HG03469 (cell line): ENCODE data around the gene VPS16.
"Not testable (repeated sequence)": the region's sequence is repeated elsewhere in the genome, so short reads cannot be mapped to it uniquely, and the experiment has no call there.

Experiments
- ATAC-seq: cut with Tn5 transposase; IDR thresholded peaks from one replicate; pipeline ENCODE4 v1.9.1; 2021; ENCODE audit warnings: mild to moderate bottlenecking, moderate library complexity, moderate number of reproducible peaks; ENCODE audit not compliant: unreplicated experiment

VPS16 gene

DNA sequence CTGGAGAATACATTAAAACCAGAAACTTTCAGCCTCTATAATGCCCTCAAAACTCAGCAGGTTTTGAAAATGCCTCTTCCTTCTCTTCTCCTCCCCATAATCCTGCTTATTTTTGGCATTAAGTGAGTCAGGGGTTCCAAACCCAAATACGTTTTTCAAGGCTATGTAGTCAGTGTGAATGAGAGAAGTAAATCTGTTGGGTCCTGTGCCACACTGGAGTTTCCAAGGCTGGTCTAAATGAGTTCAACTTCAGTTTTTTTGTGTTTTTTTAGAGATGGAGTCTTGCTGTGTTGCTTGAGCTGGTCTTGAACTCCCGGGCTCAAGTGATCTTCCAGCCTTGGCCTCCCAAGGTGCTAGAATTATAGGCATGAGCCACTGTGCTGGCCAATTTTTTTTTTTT is 53.7 kb downstream of the VPS16 start:
- ATAC-seq, result no peak

DNA sequence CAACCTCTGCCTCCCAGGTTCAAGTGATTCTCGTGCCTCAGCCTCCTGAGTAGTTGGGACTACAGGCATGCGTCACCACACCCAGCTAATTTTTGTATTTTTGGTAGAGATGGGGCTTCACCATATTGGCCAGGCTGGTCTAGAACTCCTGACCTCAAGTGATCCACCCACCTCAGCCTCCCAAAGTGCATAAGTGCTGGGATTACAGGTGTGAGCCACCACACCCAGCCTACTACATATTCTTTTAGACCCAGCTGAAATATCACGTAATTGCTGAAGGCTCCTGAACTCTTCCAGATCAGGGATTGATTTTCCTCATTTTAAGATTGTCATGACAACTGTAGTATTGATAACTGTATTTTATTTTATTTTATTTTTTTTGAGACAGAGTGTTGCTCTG is 54.6 kb downstream of the VPS16 start:
- not testable (repeated sequence) for ATAC-seq

DNA sequence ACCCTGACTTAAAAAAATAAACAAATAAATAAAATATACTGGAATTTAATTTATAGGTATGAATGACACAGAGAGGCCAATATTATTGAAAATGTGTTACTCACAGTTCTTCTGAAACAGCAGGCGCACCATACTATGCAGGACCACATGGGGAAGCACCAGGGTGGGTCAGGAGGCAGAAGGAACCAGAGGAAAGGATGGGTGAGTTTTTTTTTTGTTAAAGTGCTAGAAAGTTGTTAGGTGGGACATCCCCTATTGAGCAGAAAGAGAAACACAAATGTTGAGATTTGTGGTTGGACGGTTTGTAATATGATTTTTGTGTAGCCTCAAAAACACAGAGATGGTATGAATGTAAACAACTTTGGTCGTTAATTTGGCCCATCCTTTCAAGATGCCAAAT is 58.7 kb downstream of the VPS16 start:
- no peak for ATAC-seq

DNA sequence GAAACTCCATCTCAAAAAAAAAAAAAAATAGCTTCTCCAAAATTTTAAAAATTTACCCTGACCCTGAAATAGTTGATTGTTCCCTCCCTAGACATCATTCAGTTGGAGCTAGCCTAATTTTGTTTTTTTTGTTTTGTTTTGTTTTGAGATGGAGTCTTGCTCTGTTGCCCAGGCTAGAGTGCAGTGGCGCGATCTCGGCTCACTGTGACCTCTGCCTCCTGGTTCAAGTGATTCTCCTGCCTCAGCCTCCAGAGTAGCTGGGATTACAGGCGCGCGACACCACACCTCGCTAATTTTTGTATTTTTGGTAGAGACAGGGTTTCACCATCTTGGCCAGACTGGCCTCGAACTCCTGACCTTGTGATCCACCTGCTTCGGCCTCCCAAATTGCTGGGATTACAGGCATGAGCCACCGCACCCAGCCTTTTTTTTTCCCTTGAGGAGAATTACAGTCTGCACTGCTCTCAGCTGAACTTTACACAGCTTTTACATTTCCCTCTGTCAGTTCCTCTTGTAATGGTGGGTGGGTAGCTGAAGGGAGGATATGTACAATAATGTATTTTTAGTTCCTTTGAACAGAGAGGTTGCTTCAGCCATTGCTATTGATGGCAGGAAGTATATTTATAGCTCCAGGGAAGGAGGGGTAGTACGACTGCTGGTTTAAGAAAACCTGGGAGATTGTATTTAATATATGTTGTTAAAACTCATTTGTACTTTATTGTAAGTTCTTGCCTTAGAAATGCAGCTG is 60.5 kb downstream of the VPS16 start:
- no peak for ATAC-seq

DNA sequence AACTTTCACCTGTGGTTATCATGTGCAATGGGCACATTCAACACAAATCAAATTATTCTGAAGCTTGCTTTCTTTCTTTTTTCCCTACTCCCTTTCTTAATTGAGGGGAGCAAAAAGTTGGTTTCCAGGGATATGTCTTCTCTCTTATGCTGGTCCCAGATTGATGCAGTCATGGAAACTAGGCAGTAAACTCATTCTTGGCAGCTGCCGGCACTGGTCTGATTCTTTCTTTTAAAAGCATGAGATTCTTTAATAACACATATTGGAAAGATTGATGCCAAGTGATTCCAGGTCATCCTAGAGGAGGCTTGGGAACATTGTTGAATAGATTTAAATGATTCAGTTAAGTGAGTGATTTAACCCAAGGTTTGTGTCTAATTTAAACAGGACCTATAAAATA is 61.7 kb downstream of the VPS16 start:
- ATAC-seq, result no peak

DNA sequence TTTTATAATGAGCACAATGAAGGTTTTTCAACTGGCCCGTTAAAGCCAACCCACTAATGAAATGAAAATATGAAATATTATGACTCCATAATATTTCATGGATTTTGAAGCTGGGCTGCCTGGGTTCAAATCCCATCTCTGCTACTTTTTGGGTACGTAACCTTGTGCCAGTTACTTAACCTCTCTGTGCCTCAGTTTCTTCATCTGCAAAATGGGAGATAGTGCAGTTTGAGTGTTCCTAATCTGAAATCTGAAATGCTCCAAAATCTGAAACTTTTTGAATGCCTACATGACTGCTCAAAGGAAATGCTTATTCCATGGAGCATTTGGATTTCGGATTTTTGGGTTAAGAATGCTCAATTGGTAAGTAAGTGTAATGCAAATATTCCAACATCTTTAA is 62.3 kb downstream of the VPS16 start:
- no peak for ATAC-seq

DNA sequence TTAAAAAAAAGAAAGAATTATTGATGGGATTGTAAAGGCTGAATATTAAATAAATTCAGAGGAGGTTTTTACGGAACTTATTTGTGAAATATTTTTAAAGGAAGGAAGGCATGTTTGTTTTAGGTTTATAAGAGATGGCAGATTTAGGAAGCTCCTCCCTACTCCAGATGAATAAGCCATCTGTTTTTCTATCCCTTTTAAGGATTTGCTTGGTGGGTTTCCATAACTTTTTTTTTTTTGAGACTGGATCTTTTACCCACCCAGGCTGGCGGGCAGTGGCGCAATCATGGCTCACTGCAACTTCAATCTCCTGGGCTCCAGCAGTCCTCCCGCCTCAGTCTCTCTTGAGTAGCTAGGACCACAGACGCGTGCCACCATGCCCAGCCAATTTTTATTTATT is 63.1 kb downstream of the VPS16 start:
- ATAC-seq, result no peak

DNA sequence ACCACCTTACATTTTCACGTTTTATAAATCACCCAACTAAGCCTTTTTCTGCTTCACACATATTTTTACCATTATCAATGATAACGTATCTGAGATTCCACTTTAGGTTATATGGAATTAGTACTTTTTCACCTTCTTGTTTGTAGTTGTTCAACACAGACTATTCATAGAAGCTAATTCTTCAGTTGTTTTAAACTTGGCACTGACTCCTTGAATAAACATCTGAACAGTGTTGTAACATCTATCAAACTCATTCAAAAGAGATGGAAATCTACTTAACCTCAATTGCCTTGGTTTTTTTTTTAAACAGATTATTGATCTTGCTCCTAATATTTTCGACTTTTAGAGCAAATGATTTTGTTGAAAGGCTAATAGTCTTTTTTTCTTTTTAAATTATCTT is 67.0 kb downstream of the VPS16 start:
- no peak for ATAC-seq

DNA sequence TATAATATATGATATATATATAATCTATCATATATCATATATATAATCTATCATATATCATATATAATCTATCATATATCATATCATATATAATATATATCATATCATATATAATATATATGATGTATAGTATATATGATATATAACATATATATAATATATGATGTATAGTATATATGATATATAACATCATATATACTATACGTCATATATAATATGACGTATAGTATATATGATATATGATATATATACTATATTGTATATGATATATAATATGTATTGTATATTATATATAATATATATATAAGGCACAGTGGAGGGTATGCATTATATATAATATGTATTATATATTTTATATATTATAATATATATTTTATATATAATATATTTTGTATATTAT is 69.4 kb downstream of the VPS16 start:
- no peak for ATAC-seq

DNA sequence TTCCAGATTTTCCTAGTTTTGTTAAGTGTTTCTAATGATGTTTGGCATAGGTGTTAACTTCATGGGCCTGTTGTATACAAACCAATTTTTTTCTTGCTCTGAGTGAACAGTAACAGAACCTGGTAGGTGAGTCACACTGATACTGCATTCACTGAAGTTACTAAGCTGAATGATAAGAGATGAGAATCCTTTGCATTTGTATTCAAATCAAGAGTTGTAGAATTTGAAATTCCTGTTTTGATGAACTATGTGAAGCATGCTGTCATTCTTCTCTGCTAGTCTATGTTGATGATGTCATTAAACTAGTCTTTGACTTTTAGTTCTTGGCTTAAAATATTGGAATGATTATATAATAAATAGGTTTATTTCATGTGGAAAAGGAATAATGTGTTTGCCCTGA is 70.7 kb downstream of the VPS16 start:
- ATAC-seq, result no peak

DNA sequence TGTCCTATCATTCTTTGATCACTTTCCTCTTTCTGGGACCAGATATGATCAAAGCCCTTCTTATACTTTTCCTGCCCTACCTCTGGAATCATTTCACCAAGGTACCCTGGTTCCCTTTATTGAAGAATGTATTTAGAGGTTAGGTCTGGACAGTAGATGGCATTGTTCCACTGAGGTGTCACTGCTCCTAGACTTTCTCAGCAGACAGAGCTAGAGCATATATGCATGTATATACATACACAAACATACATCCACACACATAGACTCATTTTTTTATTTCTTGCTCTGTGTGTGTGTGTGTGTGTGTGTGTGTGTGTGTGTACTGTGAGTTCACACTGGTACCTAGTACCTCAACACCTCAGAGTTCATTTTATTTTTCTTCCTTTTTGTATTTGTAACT is 73.6 kb downstream of the VPS16 start:
- no peak for ATAC-seq
